Measurements from ENCODE around the gene PCSK6.

Gene PCSK6

DNA sequence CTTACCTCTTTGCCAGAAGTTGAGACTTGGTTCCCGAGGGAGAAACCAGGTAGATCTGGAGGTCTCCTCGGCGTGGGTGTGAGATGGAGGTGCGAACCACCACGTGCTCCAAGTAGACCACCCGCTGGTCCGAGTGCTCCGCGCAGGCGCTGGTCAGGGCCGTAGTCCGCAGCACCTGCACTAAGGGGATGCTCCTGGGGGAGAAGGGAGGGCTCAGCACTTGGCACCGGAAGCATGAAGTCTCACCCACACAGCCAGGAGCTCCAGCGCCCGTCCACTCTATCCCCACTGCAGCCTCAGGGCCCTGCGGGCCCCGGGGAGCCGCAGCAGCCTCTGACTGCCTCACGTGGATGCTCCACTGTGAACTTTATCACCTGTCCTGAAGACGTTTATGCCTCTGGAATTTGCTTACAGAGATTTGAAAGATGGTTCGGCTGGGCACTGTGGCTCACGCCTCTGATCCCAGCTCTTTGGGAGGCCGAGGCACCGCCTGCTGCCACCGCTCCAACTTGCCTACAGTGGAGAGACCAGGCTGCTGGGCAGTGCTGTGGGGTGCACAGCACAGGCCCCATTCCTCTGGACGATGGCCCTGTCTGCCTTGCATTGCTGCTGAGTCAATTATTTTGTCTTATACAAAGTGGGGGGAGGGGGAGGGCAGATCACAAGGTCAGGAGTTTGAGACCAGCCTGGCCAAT is 119.0 kb downstream of the PCSK6 start:
- TF ChIP-seq, protein P1, sequence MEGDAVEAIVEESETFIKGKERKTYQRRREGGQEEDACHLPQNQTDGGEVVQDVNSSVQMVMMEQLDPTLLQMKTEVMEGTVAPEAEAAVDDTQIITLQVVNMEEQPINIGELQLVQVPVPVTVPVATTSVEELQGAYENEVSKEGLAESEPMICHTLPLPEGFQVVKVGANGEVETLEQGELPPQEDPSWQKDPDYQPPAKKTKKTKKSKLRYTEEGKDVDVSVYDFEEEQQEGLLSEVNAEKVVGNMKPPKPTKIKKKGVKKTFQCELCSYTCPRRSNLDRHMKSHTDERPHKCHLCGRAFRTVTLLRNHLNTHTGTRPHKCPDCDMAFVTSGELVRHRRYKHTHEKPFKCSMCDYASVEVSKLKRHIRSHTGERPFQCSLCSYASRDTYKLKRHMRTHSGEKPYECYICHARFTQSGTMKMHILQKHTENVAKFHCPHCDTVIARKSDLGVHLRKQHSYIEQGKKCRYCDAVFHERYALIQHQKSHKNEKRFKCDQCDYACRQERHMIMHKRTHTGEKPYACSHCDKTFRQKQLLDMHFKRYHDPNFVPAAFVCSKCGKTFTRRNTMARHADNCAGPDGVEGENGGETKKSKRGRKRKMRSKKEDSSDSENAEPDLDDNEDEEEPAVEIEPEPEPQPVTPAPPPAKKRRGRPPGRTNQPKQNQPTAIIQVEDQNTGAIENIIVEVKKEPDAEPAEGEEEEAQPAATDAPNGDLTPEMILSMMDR (IDR thresholded peaks at IDR 0.05; ENCODE audit: extremely low read depth, missing control alignments) = no peak
- no peak for DNase-seq (ENCODE audit: low spot score)

DNA sequence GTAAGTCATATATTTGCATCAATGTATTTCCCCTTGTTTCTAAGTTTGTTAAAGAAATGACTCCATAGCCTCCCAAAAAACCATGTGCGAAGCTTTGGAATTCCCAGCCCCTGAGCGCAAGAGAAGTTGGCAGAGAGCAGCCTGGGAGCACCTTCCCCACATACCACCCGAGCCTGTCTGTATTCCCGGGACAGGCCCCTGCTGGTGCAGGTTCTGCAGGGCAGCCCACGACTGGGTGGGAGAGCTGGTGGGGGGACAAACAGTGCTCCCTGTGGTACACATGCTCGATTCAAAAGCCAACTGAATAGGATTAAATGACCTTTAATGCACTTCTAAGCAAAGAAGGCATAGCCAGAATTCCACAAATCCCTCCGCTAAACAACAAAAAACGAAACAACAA is 119.8 kb downstream of the PCSK6 start:
- TF ChIP-seq, protein P1 (IDR thresholded peaks at IDR 0.05; ENCODE audit: extremely low read depth, missing control alignments) = no peak
- DNase-seq (ENCODE audit: low spot score) = no peak

DNA sequence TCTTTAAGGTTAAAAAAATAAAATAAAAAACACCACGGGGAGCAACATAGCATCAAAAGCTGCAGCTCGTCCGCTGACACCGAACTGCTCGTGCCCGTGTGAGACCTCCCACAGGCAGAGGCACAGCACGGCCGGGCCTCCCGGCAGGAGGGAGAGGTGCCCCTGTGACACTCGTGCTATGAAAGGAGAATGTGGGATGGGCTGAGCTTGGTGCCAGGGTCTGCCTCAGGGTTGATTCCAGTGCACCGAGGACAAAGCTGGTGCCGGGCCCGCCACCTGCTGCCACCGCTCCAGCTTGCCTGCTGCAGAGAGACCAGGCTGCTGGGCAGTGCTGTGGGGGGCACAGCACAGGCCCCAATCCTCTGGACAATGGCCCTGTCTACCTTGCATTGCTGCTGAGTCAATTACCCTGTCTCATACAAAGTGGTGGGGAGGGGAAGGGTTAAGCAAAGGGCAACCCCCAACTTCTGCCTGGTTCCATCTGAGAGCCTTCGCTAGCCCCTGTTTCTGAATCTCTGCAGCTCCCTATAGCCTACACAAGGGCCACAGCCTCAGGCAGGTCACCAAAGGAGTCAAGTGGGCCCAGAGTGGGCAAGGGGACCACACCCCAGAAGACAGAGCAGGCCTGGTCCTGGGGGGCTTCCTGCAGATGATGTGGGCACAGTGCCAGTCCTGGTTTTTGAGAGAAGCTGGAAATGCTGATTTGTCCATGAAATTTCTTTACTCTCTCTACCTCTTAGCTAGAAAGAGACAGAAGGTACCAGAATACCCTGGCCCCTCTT is 120.5 kb downstream of the PCSK6 start:
- TF ChIP-seq, protein P1 (IDR thresholded peaks at IDR 0.05; ENCODE audit: extremely low read depth, missing control alignments) = no peak
- DNase-seq (ENCODE audit: low spot score) = no peak

DNA sequence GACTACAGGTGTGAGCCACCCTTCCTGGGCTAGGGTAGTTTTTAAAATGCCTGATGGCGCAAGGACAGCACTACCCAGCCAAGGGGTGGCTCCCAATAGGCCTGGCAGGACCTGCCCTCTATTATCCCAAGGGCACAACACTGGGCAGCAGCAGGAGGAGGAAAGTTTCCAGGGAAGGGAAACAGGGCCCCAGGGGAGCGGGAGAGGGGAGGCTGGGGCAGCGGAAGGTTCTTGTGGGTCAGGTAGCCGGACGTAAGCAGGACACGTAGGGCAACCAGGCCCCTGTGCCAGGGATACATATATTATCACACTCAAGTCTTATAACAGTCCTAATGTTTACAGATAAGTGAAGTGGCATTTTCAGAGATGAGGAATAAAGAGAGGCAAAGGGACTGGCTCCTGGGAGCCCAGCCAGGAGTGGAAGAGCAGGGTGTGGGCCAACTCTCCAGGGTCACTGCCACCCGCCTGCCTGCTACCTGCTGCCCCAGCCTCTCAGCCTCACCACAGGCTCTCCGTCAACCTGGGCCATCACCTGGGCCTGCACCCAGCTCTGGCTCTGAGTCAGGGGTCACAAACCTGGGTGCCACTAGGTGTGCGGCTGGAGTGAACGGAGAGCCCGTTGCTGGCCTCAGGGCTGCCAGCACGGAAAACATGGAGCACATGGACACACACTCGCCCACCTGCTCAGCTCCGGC is 121.3 kb downstream of the PCSK6 start:
- TF ChIP-seq, protein P1 (IDR thresholded peaks at IDR 0.05; ENCODE audit: extremely low read depth, missing control alignments) = no peak

DNA sequence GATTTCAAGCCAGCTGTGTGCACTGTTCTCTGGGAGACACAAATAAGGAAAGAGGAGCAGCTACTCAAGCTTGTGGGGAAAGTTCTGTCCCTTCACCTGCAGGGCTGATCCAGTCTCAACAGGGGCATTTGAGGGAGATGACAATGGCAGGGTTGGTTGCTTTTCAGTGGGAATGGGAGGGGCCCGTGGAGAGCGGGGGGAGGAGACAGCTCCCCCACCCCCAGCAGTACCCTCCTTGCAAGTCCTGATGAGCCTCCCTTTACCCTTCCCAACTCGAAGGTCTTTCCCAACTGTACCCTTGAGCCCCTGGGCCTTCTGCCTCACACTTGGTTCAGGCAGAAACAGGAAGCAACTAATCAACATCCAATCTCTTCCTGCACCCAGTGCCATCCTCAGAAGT is 122.7 kb downstream of the PCSK6 start:
- TF ChIP-seq, protein P1 (IDR thresholded peaks at IDR 0.05; ENCODE audit: extremely low read depth, missing control alignments) = no peak
- no peak for DNase-seq (ENCODE audit: low spot score)

More for the DNA sequence above, 121.3 kb downstream of the PCSK6 start:
- no peak for DNase-seq (ENCODE audit: low spot score)

DNA sequence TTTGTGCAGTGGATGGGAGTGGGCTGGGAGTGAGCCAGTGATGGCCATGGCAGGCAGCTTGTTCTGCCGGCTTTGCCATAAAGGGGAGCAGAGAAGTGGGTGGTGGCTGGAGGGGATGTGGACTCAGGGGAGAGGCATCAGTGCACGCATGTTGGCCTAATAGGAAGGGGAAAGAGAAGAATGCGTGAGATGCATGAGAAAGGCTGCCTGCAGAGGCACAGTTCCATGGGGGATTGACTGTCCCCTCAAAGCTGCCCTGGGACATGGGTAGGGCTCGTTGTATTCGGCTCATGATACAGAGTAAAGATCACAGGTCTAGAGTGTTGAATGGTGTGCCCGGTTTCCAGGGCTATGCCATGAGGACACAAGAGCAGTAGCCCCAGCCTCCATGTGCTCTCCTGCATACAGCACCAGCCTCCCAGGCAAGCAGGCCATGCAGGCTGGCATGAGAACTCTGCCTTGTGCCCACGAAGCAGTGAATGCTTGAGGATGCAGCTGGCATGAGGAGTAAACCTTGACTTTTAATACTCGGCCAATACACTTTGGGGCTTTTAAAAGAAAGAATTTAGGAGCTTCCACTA is 126.4 kb downstream of the PCSK6 start:
- TF ChIP-seq, protein P1 (IDR thresholded peaks at IDR 0.05; ENCODE audit: extremely low read depth, missing control alignments) = no peak

More for the DNA sequence above, 126.4 kb downstream of the PCSK6 start:
- DNase-seq (ENCODE audit: low spot score) = no peak

Measured in GM20000 (cell line).